ENCODE measurements around the gene NSMCE1.

NSMCE1 gene, protein sequence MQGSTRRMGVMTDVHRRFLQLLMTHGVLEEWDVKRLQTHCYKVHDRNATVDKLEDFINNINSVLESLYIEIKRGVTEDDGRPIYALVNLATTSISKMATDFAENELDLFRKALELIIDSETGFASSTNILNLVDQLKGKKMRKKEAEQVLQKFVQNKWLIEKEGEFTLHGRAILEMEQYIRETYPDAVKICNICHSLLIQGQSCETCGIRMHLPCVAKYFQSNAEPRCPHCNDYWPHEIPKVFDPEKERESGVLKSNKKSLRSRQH

DNA sequence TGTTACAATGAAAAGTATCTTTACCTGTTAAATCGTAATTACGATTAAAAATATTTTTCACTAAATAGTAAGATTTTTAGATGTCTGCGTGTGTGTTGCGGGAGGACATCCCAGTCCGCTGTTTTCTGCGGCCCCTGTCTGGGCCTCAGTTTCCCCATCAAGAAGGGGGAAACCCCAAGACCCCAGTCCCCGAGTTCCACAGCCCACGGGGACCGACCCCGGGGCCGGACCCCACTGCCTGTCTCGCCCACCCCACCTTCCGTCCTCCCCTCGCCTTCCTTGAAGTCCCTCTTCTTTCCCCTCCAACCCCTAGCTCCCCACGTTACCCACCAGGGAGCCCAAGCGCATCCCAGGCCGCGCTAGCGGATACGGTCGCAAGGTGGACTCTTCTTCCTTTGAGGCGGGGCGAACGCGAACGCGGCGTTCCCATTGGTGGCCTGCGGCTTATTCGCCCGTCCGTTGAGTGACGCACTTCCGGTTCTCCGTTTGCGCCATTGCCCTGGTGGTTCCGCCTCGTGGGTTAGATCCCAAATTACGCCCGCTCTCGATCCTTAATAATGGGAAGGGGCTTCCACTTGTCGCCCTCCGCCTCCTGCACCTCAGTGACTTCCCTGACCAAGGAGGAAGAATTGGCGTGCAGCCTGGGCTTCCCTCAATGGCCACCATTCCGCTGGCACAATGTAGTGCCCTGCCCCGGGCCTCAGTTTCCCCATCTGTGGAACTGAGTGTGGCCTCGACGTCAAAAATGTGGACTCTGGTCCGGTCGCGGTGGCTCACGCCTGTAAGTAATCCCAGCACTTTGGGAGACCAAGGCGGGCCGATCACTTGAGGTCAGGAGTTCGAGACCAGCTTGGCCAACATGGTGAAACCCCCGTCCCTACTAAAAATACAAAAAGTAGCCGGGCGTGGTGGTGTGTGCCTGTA lies at the start of gene NSMCE1:
Gene NSMCE1, minus strand, starts transcription at position 397 of the 924 bp plus-strand sequence. CDS start 11,202 bp downstream, outside the sequence.
- peak; percentile 92 for DNase-seq (ENCODE audit: low read depth, low spot score)

DNA sequence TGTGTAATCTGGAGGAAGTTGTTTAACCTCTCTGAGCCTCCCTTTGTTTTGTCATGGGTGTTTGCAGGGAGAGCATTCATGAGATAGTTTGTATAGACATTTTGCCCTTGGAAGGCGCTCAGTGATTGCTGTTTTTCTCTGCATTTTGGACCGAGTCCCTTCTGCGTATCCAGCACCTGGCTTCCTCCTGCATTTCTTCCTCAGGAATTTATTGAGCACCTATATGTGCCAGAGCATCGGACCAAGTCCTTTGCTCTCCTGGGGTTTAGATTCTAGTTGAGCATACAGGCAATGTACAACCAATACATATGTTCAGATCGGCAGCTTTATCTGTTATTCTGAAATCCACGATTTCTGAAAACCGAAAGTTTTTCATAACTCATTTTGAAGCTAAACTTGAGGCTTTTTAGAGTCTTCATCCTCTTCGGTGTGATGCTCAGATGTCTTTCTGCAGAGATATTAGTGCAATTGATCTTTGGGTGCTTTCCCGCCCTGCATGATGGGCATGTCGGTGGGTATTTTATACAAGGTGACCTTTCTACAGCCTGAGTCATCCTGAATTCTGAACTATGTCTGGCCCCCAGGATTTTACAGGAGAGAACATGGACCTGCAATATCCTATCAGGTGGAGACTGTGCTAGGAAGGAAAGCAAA lies 49.3 kb upstream of the NSMCE1 start:
- no peak for DNase-seq (ENCODE audit: low read depth, low spot score)

DNA sequence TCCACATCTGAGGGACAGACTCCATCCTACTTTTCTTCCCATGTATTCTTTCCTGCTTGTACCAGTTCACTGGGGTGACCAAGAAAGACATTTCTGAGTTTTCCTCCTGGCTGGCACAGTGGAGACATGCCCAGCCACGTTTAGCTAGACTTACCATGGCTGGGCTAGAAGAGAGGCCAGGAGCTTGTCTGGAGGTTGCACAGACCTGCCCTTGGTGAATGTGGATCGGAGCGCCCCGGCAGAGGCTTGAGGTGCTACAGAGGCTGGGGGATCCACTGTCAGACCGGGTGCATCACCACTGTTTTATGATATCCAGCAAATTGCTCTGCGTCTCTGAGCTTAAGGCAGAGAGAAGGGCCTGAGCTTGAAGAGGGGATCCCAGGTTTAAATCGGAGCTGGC lies 48.7 kb upstream of the NSMCE1 start:
- no peak for DNase-seq (ENCODE audit: low read depth, low spot score)

DNA sequence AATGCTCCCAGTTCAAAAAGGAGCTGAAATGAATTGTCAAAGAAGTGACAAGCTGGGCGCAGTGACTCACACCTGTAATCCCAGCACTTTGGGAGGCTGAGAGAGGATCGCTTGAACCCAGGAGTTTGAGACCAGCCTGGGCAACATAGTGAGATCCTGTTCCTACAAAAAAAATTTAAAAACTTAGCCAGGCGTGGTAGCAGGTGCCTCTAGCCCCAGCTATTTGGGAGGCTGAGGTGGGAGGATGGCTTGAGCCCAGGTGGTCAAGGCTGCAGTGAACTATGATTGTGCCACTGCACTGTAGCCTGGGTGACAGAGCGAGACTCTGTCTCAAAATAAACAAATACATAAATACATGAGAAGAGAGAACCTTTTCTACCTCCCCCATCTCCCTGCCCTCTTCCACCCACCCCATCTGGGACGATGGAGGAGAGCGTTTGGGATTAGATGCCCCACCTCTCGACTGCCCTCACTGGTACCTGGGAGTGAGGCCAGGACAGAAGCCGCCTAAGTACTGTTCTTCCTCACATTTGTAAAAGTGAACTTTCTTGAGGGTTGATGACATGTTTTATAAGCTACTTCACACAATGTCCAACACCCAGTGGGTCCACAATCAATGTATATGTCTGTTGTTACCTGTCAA lies 47.6 kb upstream of the NSMCE1 start:
- DNase-seq (ENCODE audit: low read depth, low spot score), result no peak

DNA sequence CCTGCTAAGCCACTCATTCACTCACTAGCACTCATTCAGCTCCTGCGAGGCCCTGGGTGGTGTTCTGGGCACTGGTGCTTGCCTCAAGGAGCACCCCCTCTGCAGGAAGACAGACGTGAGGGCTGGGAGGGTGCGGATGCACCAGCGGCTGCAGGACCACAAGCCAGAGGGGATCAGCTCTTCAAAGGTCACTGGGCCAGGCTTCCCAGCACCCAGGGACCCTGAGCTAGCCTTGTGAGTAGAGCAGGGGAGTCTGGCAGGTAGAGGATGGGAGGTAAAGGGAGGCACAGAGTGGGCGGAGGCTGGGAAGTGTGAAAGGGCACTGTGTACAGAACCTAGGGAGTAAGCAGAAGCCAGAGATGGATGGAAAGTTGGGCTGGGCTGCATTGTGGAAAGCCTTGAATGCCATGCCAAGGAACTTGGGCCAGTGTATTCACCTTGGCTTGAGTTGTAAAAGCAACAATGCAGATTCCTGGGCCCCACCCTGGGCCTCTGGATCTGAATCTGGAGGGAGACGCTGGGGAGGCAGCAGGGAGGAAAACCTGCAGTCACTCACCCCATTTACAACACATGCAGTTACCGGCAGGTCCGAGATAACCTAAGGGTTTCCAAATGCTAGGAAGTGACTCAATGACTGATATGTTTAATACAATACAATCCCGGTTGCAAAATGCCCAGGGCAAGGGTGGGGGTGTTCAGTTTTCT lies 46.9 kb upstream of the NSMCE1 start:
- no peak for DNase-seq (ENCODE audit: low read depth, low spot score)

DNA sequence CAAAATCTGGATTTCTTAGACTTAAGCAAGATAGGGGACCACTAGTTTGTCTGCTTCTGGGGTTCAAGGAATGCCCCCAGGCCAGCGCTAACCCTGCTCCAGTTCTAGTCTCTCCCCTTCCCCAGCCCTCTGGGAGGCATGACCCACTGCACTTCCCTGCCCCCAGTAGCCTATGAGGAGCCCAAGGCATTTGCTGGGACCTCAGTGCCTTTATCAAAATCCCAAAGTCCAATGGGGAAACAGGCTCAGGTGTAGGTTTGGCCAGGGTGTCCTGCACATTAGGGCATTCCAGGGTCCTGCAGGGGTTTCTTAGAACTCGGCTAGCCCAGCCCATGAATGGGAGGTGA lies 46.4 kb upstream of the NSMCE1 start:
- no peak for DNase-seq (ENCODE audit: low read depth, low spot score)

DNA sequence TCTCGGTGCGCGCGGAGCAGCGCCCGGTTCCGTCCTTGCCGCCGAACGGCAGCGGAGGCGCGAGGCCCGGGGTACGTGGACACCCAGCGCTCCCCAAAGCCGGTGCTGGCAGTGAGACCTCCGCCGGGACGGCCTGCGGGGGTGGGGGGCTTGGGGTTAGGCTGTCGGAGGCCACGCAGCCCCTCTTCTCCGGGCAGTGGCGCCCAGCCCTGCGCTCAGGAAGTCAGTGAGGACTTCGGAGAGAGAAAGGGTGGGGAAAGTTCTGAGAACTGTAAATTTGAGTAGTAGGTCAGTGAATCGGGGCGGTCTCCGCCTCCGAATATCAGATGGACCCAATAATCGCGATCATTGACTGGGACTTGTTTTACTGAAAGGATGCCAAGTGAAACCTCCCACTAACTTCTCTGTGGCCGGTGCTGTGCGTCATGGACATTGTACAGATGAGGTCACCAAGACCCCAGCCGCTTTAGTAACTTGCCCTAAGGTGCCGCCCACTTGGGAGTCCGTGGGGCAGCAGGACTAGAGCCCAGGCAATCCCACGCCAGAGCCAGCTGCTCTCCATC lies 45.7 kb upstream of the NSMCE1 start:
- DNase-seq (ENCODE audit: low read depth, low spot score), result peak; percentile 79

DNA sequence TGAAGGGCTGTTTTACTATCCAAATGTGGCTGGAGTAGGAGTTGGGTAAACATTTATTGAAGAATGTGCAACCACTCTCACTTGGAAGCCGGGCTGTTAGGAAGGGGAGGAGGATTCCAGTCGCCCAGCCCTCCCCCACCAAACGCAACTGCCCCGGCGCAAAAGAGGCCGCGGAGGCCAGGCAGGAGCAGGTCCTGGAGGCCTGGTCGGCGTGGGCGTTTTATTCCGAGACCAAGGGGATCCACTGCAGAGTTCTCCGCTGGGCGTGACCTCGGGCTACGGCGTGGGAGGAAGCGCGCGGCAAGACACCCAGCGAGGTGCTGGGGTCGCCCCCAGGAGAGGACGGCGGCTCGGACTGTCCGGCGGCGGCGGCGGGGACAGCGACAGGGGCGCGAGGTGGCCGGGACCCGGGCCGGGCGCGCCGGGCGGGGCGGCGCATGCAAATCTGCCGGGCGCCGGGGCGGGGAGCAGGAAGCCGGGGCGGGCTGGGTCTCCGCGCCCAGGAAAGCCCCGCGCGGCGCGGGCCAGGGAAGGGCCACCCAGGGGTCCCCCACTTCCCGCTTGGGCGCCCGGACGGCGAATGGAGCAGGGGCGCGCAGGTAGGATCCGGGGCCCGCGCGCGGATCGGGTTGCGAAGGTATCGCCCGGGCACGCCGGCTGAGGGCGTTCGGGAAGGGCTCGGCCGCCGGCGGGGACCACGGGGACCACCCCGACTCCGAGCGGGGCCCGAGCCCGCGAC lies 45.0 kb upstream of the NSMCE1 start, which contains the start of gene IL4R:
Gene IL4R, plus strand, starts transcription at position 553 of the 739 bp plus-strand sequence. CDS start 26,230 bp downstream, outside the sequence.
- DNase-seq (ENCODE audit: low read depth, low spot score), result peak; percentile 52

DNA sequence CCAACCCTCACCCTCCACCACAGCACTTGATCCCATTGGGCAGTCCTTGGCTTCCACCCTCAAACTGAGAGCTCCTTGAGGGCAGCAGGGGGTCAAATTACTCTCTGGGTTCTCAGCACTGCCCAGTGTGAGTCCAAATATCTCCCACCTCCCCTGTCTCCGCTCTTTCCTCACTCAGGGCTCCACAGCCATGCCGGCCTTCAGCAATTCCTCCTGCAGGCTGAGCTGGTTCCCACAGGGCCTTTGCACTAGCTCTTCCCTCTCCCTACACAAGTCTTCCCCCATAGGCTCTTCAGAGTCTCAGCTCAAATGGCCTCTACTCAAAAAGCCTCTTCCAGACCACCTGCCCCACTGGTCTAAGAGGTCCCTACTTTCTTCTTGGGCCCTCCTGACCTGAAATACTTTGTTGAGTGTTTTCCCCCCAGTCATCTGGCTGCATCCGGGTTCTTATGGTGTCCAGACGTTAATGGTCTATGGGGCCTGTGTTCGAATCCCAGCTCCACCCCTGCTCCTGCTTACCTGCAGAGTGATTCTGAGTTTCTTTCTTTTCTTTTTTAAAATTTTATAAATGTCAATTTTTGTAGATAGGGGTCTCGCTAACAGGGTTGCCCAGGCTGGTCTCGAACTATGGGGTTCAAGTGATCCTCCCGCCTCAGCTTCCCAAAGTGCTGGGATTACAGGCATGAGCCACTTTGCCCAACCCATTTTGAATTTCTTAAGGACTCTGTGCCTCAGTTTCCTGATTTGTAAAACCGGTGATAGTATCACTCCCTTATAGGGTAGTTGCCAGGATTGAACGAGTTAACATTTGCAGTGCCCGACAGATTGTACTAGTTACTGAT lies 44.2 kb upstream of the NSMCE1 start:
- no peak for DNase-seq (ENCODE audit: low read depth, low spot score)

DNA sequence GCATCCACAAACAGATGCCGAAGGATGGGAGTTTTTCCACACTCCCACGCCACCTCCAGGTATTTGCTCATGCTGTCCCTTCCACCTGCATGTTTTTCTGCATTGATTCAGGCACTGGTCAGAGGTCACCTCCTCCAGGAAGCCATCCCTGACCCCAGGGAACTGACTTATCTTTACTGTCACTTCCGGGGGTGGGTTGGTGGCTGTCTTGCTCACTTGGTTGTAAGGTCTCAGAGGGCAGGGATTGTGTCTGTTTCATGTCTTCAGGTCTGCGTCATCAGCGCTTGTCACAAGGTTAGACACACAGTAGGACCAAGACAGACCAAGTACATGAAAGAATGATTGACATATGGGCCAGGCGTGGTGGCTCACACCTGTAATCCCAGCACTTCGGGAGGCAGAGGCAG lies 43.3 kb upstream of the NSMCE1 start:
- no peak for DNase-seq (ENCODE audit: low read depth, low spot score)

DNA sequence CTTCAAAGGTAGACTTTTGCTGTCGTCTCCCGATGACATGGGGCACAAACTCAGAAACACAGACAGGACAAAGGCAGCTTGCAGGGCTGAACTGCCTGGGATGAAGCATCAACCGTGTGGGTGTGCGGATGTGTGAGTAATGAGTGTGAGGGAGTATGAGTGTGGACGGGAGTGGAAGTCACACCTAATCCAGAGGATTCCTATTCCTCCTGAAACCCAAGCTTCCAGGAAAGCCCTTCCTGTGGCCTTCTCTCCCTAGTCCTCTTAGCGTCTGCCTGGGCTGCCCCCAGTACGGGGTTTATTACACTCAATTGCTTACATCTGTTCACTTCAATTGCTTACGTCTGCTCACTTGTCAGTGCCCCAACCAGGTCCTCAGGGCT lies 42.9 kb upstream of the NSMCE1 start:
- DNase-seq (ENCODE audit: low read depth, low spot score), result no peak

DNA sequence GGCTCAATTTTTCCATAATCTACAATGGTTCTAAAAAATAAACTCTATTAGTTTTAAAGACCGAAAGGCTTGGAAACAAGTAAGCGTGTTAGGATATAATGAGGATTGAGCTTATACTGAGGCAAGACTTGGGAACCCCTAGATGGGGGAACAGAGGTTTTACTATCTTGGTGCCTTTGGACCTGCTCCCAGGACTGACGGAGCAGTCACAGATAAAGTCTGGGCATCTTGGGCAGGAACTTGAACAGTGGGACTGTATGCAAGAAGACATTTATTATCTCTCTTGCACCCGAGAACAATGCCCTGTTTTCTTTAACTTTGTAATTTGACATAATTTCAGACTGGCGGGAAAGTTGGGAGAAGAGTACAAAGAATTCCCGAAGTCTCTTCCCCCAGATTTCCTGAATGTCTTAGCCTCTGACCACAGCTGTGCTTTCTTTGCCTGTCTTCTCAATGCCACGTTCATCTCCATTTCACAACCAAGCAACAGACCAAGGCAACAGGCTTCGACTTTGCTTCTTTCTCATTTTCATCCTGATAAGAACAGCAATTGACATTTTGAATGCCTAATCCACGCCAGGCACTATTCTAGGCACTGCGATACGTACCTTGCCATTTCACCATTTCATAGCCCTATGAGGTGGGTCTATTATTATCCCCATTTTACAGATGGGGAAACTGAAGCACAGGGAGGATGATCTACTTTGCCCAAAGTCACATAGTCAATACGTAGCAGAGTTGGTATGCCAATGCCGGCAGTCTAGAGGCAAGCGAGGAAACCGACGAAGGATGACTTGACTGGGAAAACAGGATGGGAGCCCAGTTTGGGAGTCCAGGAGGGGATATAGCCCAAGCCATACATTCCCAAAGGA lies 42.2 kb upstream of the NSMCE1 start:
- no peak for DNase-seq (ENCODE audit: low read depth, low spot score)

DNA sequence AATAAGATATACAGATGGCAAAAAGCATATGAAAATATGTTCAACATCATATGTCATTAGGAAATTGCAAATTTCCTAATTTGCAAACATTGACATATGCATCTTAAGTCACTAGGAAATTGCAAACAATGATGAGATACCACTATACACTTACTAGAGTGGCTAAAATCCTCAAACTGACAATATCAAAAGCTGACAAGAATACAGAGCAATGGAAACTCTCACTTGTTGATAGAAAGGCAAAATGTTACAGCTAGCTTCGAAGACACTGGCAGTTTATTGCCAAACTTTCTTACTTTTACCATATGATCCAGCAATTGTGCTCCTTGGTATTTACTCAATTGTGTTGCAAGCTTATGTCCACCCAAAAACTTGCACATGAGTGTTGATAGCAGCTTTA lies 40.2 kb upstream of the NSMCE1 start:
- DNase-seq (ENCODE audit: low read depth, low spot score), result no peak

DNA sequence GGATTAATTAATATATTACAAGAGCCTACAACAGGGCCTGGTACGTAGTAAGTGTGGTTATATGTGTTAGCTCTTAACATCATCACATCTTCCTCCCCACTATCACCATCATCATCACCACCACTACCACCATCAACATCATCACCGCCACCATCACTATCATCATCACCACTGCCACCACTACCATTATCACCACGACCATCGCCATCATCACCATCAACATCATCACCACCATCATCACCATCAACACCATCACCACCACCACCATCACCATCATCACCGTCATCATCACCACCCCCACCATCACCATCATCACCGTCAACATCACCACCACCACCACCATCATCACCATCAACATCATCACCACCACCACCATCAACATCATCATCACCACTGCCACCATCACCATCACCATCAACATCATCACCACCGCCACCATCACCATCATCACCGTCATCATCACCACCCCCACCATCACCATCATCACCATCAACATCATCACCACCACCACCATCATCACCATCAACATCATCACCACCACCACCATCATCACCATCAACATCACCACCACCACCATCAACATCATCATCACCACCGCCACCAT lies 37.4 kb upstream of the NSMCE1 start:
- no peak for DNase-seq (ENCODE audit: low read depth, low spot score)

DNA sequence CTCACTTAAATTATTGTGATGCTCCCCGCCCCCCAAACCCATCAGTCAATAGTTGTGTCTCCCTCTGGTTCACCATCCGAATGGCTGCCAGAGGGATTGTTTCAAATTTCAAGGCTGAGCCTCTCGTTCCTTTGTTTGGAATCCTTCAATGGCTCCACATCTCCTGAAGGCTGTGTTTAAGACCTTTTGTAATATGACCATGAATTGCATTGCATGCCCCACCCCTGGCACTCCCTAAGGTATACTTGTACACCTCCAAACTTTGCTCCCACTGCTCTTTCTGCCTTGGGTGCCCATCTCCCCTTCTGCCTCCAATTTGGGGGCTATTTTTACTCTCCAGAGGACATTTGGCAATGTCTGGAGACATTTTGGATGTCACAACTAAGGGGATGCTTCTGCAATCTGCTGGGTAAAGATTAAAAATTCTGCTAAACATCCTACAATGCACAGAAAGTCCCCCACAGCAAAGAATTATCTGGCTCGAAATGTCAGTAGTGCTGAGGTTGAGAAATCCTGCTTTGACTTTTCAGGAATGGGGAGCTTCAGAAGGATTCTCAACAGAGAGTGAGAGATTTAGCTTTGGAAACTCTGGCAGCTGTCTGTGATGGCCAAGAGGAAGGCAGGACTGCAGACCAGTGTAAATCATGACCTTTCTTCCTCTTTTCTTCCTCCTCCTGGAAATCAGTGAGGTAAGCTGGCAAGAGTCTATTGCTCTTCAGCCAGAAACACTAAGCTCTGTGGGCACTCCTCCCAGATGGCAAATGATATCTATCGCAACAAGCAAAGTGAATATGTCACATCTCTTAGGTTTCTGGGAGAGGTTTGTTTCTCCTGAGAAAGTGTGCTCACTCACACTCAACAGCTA lies 36.5 kb upstream of the NSMCE1 start:
- no peak for DNase-seq (ENCODE audit: low read depth, low spot score)

DNA sequence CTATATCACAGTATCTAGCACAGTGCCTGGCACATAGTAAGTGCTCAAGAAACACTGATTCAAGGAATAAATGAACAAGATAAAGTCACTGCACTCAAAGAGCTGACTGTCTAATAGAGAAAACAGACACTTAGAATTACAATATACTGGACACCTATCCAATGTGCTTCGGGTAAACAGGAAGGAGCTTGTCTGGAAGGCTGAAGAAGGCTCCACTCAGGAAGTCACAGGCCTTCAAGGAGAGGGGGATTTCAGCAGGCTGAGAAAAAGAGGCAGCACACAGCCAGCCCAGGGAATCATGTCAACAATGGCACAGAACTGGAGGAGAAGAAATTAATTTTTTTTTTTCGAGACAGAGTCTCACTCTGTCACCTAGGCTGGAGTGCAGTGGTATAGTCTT lies 35.5 kb upstream of the NSMCE1 start:
- DNase-seq (ENCODE audit: low read depth, low spot score), result no peak

Data from smooth muscle cell of the brain vasculature (primary cell).